Measurements from ENCODE around the gene TLDC2.

DNA sequence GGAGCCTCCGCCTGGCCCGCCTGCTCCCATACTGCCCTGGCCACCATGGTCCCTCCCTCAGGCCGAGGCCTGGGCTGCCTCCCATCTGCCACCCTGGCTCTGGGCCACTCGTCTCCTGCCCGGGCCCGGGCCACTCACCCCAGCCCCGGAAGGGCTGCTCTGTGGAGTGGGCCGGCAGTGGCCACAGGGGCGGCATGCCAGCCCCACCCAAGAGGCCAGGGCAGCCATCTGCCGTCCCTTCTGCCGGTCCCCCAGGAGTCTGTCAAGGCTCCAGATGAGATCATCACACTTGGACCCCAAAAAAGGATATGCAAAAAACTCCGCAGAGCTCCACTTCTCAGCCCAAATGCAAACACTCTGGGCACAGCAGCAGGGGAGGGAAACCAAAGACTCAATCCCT lies 23.8 kb upstream of the TLDC2 start:
- TF ChIP-seq CTCF (IDR thresholded peaks at IDR 0.05; ENCODE audit: poor library complexity) (no peak), EZH2 (IDR thresholded peaks at IDR 0.05; ENCODE audit: borderline replicate concordance) (no peak)

All from hepatocyte (in vitro differentiated cells).